Choroid plexus epithelial cell (primary cell): ENCODE results near the gene FBXL3.

Source experiments
- DNase-seq: peaks from one replicate; pipeline ENCODE4 v3.0.0-alpha.2; 2010; ENCODE audit warnings: low read depth
- H3K4me3 ChIP-seq: 2 replicates; pipeline ENCODE4 v1.5.1; 2011; ENCODE audit warnings: low read depth, mild to moderate bottlenecking, control low read depth, low read length, moderate library complexity
- TF ChIP-seq, protein P1 (sequence below): conservative IDR thresholded peaks from 2 replicates; pipeline ENCODE4 v1.5.1; 2011; ENCODE audit warnings: low read depth, mild to moderate bottlenecking, control low read depth, inconsistent platforms, low read length, moderate library complexity

FBXL3 gene, protein sequence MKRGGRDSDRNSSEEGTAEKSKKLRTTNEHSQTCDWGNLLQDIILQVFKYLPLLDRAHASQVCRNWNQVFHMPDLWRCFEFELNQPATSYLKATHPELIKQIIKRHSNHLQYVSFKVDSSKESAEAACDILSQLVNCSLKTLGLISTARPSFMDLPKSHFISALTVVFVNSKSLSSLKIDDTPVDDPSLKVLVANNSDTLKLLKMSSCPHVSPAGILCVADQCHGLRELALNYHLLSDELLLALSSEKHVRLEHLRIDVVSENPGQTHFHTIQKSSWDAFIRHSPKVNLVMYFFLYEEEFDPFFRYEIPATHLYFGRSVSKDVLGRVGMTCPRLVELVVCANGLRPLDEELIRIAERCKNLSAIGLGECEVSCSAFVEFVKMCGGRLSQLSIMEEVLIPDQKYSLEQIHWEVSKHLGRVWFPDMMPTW

GRCh38 chr13:77026861-77027621 lies at the start of gene FBXL3:
FBXL3 (minus strand) TSS chr13:77027159; CDS start chr13:77021860, 5,299 bp downstream.
- TF ChIP-seq, protein P1, sequence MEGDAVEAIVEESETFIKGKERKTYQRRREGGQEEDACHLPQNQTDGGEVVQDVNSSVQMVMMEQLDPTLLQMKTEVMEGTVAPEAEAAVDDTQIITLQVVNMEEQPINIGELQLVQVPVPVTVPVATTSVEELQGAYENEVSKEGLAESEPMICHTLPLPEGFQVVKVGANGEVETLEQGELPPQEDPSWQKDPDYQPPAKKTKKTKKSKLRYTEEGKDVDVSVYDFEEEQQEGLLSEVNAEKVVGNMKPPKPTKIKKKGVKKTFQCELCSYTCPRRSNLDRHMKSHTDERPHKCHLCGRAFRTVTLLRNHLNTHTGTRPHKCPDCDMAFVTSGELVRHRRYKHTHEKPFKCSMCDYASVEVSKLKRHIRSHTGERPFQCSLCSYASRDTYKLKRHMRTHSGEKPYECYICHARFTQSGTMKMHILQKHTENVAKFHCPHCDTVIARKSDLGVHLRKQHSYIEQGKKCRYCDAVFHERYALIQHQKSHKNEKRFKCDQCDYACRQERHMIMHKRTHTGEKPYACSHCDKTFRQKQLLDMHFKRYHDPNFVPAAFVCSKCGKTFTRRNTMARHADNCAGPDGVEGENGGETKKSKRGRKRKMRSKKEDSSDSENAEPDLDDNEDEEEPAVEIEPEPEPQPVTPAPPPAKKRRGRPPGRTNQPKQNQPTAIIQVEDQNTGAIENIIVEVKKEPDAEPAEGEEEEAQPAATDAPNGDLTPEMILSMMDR: no peak
- peak; percentile 95 for DNase-seq
- peak within 1 kb of the TSS; percentile 85 for H3K4me3 ChIP-seq

GRCh38 chr13:77067519-77067918 lies 40.6 kb upstream of the FBXL3 start:
- TF ChIP-seq, protein P1: no peak
- no peak for DNase-seq
- H3K4me3 ChIP-seq: no peak overlapping the region

DNA sequence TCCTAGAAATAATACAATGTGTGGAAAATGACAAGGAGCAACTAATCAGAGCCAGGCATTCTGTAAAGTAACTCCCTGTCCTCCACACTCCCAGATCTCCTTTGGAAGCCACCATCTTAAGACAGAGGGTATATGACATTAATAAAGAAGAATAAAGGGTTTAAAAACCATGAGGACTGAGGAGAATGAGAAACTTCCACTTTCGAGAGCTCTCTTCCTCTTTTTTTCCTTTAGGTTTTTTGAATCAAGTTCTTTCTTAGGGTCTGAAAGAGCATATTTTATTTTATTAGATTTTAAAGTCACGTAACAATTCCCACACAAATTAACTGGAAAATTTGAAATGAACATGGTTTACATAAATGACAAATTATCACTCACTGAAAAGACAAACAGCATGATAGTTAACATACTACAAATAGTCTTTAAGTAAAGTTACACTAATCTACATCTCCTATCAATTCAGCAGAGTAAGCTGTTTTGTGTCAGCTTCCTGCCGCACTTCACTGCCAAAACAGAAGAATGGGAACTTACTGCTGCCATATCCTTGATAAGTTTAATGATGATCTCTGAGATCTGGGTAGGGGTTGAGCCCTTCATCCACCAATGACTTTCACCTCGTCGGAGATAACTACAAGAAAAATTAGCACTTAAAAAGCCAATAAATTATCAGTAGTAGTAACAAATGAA lies 38.6 kb upstream of the FBXL3 start:
- H3K4me3 ChIP-seq: no peak overlapping the region
- TF ChIP-seq, protein P1: no peak
- DNase-seq: no peak

GRCh38 chr13:77062097-77062496 lies 35.1 kb upstream of the FBXL3 start:
- peak; percentile 5 for DNase-seq
- TF ChIP-seq, protein P1: no peak
- H3K4me3 ChIP-seq: no peak overlapping the region

GRCh38 chr13:77061362-77061761 lies 34.4 kb upstream of the FBXL3 start:
- TF ChIP-seq, protein P1: no peak
- H3K4me3 ChIP-seq: no peak overlapping the region
- no peak for DNase-seq

GRCh38 chr13:77056886-77057285 lies 29.9 kb upstream of the FBXL3 start:
- no peak for DNase-seq
- TF ChIP-seq, protein P1: no peak

More at GRCh38 chr13:77056886-77057285, 29.9 kb upstream of the FBXL3 start:
- H3K4me3 ChIP-seq: no peak overlapping the region
